Measurements from ENCODE around the gene COX20.

DNA sequence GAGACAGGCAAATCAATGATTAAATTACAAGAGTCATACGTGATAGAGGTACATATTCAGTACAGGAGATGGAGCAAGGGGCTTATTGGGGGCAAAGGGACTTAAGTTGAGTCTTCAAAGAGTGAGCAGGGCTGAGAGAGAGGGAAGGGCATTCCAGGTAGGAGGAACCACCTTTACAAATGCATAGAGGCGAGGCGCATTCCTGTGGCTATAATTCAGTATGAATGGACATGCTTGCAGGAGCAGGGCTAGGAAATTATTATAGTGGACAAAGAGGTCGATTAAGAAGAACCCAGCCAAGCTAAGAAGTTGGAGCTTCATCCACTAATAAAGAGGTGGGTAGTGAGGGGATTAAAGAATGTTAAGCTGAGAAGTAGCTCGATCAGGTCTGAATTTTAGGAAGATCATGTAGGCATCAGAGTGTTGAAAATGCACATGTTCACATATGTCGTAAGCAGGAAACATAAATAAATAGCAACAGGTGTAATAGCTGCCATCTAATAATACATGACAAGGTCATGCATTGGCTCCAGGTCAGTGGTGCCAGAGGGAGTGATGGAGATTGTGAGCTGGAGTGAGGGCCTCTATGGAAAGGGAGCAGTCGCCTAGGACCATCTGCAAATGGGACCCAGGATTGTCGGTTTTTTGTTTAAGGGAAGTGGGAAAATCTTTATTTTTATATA is 40.9 kb downstream of the COX20 start:
- TF ChIP-seq, protein P1, sequence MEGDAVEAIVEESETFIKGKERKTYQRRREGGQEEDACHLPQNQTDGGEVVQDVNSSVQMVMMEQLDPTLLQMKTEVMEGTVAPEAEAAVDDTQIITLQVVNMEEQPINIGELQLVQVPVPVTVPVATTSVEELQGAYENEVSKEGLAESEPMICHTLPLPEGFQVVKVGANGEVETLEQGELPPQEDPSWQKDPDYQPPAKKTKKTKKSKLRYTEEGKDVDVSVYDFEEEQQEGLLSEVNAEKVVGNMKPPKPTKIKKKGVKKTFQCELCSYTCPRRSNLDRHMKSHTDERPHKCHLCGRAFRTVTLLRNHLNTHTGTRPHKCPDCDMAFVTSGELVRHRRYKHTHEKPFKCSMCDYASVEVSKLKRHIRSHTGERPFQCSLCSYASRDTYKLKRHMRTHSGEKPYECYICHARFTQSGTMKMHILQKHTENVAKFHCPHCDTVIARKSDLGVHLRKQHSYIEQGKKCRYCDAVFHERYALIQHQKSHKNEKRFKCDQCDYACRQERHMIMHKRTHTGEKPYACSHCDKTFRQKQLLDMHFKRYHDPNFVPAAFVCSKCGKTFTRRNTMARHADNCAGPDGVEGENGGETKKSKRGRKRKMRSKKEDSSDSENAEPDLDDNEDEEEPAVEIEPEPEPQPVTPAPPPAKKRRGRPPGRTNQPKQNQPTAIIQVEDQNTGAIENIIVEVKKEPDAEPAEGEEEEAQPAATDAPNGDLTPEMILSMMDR (IDR thresholded peaks at IDR 0.05) = no peak
- TF ChIP-seq POLR2A (IDR thresholded peaks at IDR 0.05) = no peak
